Smooth muscle cell (in vitro differentiated cells): ENCODE measurements around the gene PPP1R15A. TPM values are rescaled to one million over a fixed set of nuclear protein-coding genes. Genes with fewer than 3 reads are reported as not detected.

Experiments
- DNase-seq: peaks from one replicate; lab custom pipeline; 2025; ENCODE audit not compliant: unreplicated experiment; lab: John Stamatoyannopoulos, UW
- H2AFZ ChIP-seq: fragments of 200-600 bp; sonication (generic); 2 replicates; pipeline ENCODE4 v1.6.0; 2016; ENCODE audit warnings: antibody characterized with exemption, low read depth, mild to moderate bottlenecking
- H3F3A ChIP-seq: fragments of 200-600 bp; sonication (generic); 2 replicates; pipeline ENCODE4 v1.6.0; 2017; ENCODE audit warnings: antibody characterized with exemption, low read depth
- H3K27ac ChIP-seq: fragments of 200-600 bp; sonication (generic); 2 replicates; pipeline ENCODE4 v1.5.1; 2016; ENCODE audit warnings: low read depth, mild to moderate bottlenecking
- H3K27me3 ChIP-seq: fragments of 200-600 bp; sonication (generic); 2 replicates; pipeline ENCODE4 v1.6.1; 2016; ENCODE audit warnings: low read depth, mild to moderate bottlenecking
- H3K36me3 ChIP-seq: fragments of 200-600 bp; sonication (generic); 2 replicates; pipeline ENCODE4 v1.5.1; 2016; ENCODE audit warnings: low read depth
- H3K4me1 ChIP-seq: fragments of 200-600 bp; sonication (generic); 2 replicates; pipeline ENCODE4 v1.5.1; 2016; ENCODE audit warnings: low read depth
- H3K4me2 ChIP-seq: fragments of 200-600 bp; sonication (generic); 2 replicates; pipeline ENCODE4 v1.6.0; 2016; ENCODE audit warnings: mild to moderate bottlenecking
- H3K4me3 ChIP-seq: fragments of 200-600 bp; sonication (generic); 2 replicates; pipeline ENCODE4 v1.5.1; 2016; ENCODE audit warnings: mild to moderate bottlenecking
- H3K79me2 ChIP-seq: fragments of 200-600 bp; sonication (generic); 2 replicates; pipeline ENCODE4 v1.6.0; 2016; ENCODE audit warnings: low read depth, mild to moderate bottlenecking
- H3K9ac ChIP-seq: fragments of 200-600 bp; sonication (generic); 2 replicates; pipeline ENCODE4 v1.6.0; 2016; ENCODE audit warnings: low read depth
- H3K9me3 ChIP-seq: fragments of 200-600 bp; sonication (generic); replicated peaks from 2 replicates; pipeline ENCODE4 v1.5.1; 2016; ENCODE audit warnings: low read depth
- H4K20me1 ChIP-seq: fragments of 200-600 bp; sonication (generic); 2 replicates; pipeline ENCODE4 v1.6.0; 2016; ENCODE audit warnings: low read depth
- CTCF ChIP-seq: fragments of 200-600 bp; sonication (generic); IDR thresholded peaks from 2 replicates; pipeline ENCODE4 v1.5.1; 2017; ENCODE audit warnings: borderline replicate concordance, mild to moderate bottlenecking, antibody characterized with exemption; ENCODE audit not compliant: insufficient read depth, poor library complexity, severe bottlenecking
- WGBS: methylation state at CpG from one replicate; pipeline ENCODE4 v1.1.7; 2016; ENCODE audit warnings: low lambda C conversion rate; 5-methylcytosine and 5-hydroxymethylcytosine counted together
- polyA plus RNA-seq: library from polyadenylated mRNA; unstranded; fragments of >200 nt; fragmentation: Nextera tagmentation; extraction: Ambion mirVana; gene quantifications from 2 replicates; pipeline ENCODE4 v1.2.1, GENCODE V29; 2016
- total RNA-seq: library from RNA; depleted of rRNA; stranded (reverse); fragments of >200 nt; gene quantifications from 2 replicates; pipeline ENCODE4 v1.2.3, GENCODE V29; 2014

PPP1R15A gene
- total and polyA plus RNA-seq, 2 experiments from 2014 or later: 88.5 to 339 TPM

- Histone ChIP-seq H3K9me3 (no peaks in the 10 kb centered on the region), H3K4me1 (no peaks in the 10 kb centered on the region), H4K20me1 (no peaks in the 10 kb centered on the region), H3K4me3 (no peak overlapping the region), H3K9ac (no peak overlapping the region), H3K27ac (no peak overlapping the region), H3K79me2 (no peaks in the 10 kb centered on the region), H3K4me2 (no peak overlapping the region), H2AFZ (no peak overlapping the region), H3F3A (peaks cover 7% of the 10 kb centered on the region), H3K36me3 (no peaks in the 10 kb centered on the region), H3K27me3 (no peaks in the 10 kb centered on the region)
- 68% methylated on average over 11 of the region's 11 CpGs for WGBS
- no peak for DNase-seq
- no peak for TF ChIP-seq CTCF
Measured at GRCh38 chr19:48925240-48925843, 53.1 kb downstream of the PPP1R15A start.

Other genes with a start within 250 kb of the PPP1R15A start
Only the 30 nearest of the 32 such genes appear.
- gene DBP, start 235.0 kb upstream of the PPP1R15A start, total RNA-seq: 3.5 and 4.5 TPM in 2 replicates
- 6.9 and 11.3 TPM in 2 replicates for gene DBP, start 235.0 kb upstream of the PPP1R15A start, polyA plus RNA-seq
- 0.09 and 1.7 TPM in 2 replicates for gene CA11, start 226.2 kb upstream of the PPP1R15A start, total RNA-seq
- 6.9 and 9.5 TPM in 2 replicates for gene CA11, start 226.2 kb upstream of the PPP1R15A start, polyA plus RNA-seq
- not detected in 2 replicates for gene NTN5, start 199.4 kb upstream of the PPP1R15A start, total RNA-seq
- 0.22 TPM in 1 of 2 replicates, not detected in the other for gene NTN5, start 199.4 kb upstream of the PPP1R15A start, polyA plus RNA-seq
- 0.27 and 1.1 TPM in 2 replicates for gene FUT2, start 176.4 kb upstream of the PPP1R15A start, total RNA-seq
- 0.18 and 0.54 TPM in 2 replicates for gene FUT2, start 176.4 kb upstream of the PPP1R15A start, polyA plus RNA-seq
- 0.22 and 0.58 TPM in 2 replicates for gene MAMSTR, start 152.7 kb upstream of the PPP1R15A start, total RNA-seq
- gene MAMSTR, start 152.7 kb upstream of the PPP1R15A start, polyA plus RNA-seq: 3.2 and 3.9 TPM in 2 replicates
- 0.27 and 0.81 TPM in 2 replicates for gene RASIP1, start 131.8 kb upstream of the PPP1R15A start, total RNA-seq
- gene RASIP1, start 131.8 kb upstream of the PPP1R15A start, polyA plus RNA-seq: 2.7 and 3.5 TPM in 2 replicates
- gene IZUMO1, start 125.5 kb upstream of the PPP1R15A start, total RNA-seq: 0.45 TPM in 1 of 2 replicates, not detected in the other
- not detected in 2 replicates for gene IZUMO1, start 125.5 kb upstream of the PPP1R15A start, polyA plus RNA-seq
- 0.58 TPM in 2 replicates for gene FUT1, start 119.8 kb upstream of the PPP1R15A start, total RNA-seq
- gene FUT1, start 119.8 kb upstream of the PPP1R15A start, polyA plus RNA-seq: 0.51 and 1.8 TPM in 2 replicates
- not detected in 2 replicates for gene FGF21, start 116.9 kb upstream of the PPP1R15A start, total RNA-seq
- gene FGF21, start 116.9 kb upstream of the PPP1R15A start, polyA plus RNA-seq: not detected in 2 replicates
- 11.8 and 24.9 TPM in 2 replicates for gene BCAT2, start 61.4 kb upstream of the PPP1R15A start, total RNA-seq
- gene BCAT2, start 61.4 kb upstream of the PPP1R15A start, polyA plus RNA-seq: 30.9 and 45.4 TPM in 2 replicates
- gene HSD17B14, start 35.9 kb upstream of the PPP1R15A start, total RNA-seq: 14.8 and 19.3 TPM in 2 replicates
- gene HSD17B14, start 35.9 kb upstream of the PPP1R15A start, polyA plus RNA-seq: 16.4 and 16.9 TPM in 2 replicates
- 2.6 and 4.4 TPM in 2 replicates for gene PLEKHA4, start 3.8 kb upstream of the PPP1R15A start, total RNA-seq
- 32.6 and 39.2 TPM in 2 replicates for gene PLEKHA4, start 3.8 kb upstream of the PPP1R15A start, polyA plus RNA-seq
- gene TULP2, start 26.3 kb downstream of the PPP1R15A start, total RNA-seq: 0.18 TPM in 1 of 2 replicates, not detected in the other
- gene TULP2, start 26.3 kb downstream of the PPP1R15A start, polyA plus RNA-seq: 1.2 and 1.8 TPM in 2 replicates
- 146 and 221 TPM in 2 replicates for gene NUCB1, start 27.9 kb downstream of the PPP1R15A start, total RNA-seq
- 292 and 329 TPM in 2 replicates for gene NUCB1, start 27.9 kb downstream of the PPP1R15A start, polyA plus RNA-seq
- gene DHDH, start 61.3 kb downstream of the PPP1R15A start, total RNA-seq: 0.27 TPM in 1 of 2 replicates, not detected in the other
- gene DHDH, start 61.3 kb downstream of the PPP1R15A start, polyA plus RNA-seq: 0.87 and 1.0 TPM in 2 replicates
- gene BAX, start 82.5 kb downstream of the PPP1R15A start, total RNA-seq: 42.8 and 124 TPM in 2 replicates
- gene BAX, start 82.5 kb downstream of the PPP1R15A start, polyA plus RNA-seq: 153 and 185 TPM in 2 replicates
- gene FTL, start 92.9 kb downstream of the PPP1R15A start, total RNA-seq: 5,371 and 5,904 TPM in 2 replicates
- 11,768 and 12,053 TPM in 2 replicates for gene FTL, start 92.9 kb downstream of the PPP1R15A start, polyA plus RNA-seq
- 40.8 and 58.1 TPM in 2 replicates for gene GYS1, start 120.9 kb downstream of the PPP1R15A start, total RNA-seq
- gene GYS1, start 120.9 kb downstream of the PPP1R15A start, polyA plus RNA-seq: 75.2 and 82.6 TPM in 2 replicates
- gene RUVBL2, start 121.5 kb downstream of the PPP1R15A start, total RNA-seq: 74.3 and 89.4 TPM in 2 replicates
- gene RUVBL2, start 121.5 kb downstream of the PPP1R15A start, polyA plus RNA-seq: 117 and 123 TPM in 2 replicates
- gene LHB, start 144.7 kb downstream of the PPP1R15A start, total RNA-seq: not detected in 2 replicates
- 0.39 TPM in 1 of 2 replicates, not detected in the other for gene LHB, start 144.7 kb downstream of the PPP1R15A start, polyA plus RNA-seq
- gene CGB3, start 151.9 kb downstream of the PPP1R15A start, total RNA-seq: not detected in 2 replicates
- 0.45 and 1.8 TPM in 2 replicates for gene CGB3, start 151.9 kb downstream of the PPP1R15A start, polyA plus RNA-seq
- 2.3 TPM in 1 of 2 replicates, not detected in the other for gene CGB2, start 159.5 kb downstream of the PPP1R15A start, total RNA-seq
- 1.3 TPM in 1 of 2 replicates, not detected in the other for gene CGB2, start 159.5 kb downstream of the PPP1R15A start, polyA plus RNA-seq
- gene CGB1, start 164.5 kb downstream of the PPP1R15A start, total RNA-seq: not detected in 2 replicates
- gene CGB1, start 164.5 kb downstream of the PPP1R15A start, polyA plus RNA-seq: not detected in 2 replicates
- 2.5 TPM in 1 of 2 replicates, not detected in the other for gene CGB5, start 171.4 kb downstream of the PPP1R15A start, total RNA-seq
- gene CGB5, start 171.4 kb downstream of the PPP1R15A start, polyA plus RNA-seq: 2.0 and 3.4 TPM in 2 replicates
- gene CGB8, start 176.7 kb downstream of the PPP1R15A start, total RNA-seq: not detected in 2 replicates
- 1.0 and 7.4 TPM in 2 replicates for gene CGB8, start 176.7 kb downstream of the PPP1R15A start, polyA plus RNA-seq
- gene CGB7, start 185.3 kb downstream of the PPP1R15A start, total RNA-seq: 1.3 and 2.0 TPM in 2 replicates
- 2.5 and 7.6 TPM in 2 replicates for gene CGB7, start 185.3 kb downstream of the PPP1R15A start, polyA plus RNA-seq
- 1.2 and 1.8 TPM in 2 replicates for gene NTF4, start 192.4 kb downstream of the PPP1R15A start, total RNA-seq
- gene NTF4, start 192.4 kb downstream of the PPP1R15A start, polyA plus RNA-seq: 1.4 and 7.8 TPM in 2 replicates
- not detected in 2 replicates for gene KCNA7, start 200.3 kb downstream of the PPP1R15A start, total RNA-seq
- 0.08 and 0.18 TPM in 2 replicates for gene KCNA7, start 200.3 kb downstream of the PPP1R15A start, polyA plus RNA-seq
- gene SNRNP70, start 213.0 kb downstream of the PPP1R15A start, total RNA-seq: 164 and 200 TPM in 2 replicates
- gene SNRNP70, start 213.0 kb downstream of the PPP1R15A start, polyA plus RNA-seq: 206 and 216 TPM in 2 replicates
- 11.7 and 16.5 TPM in 2 replicates for gene LIN7B, start 241.9 kb downstream of the PPP1R15A start, total RNA-seq
- gene LIN7B, start 241.9 kb downstream of the PPP1R15A start, polyA plus RNA-seq: 24.7 and 30.7 TPM in 2 replicates